Tibial nerve (tissue), 3 donors: ENCODE results near the gene RAB40C.

Experiments
- EP300 ChIP-seq, 2 donors: sonication (generic); formaldehyde crosslinking; IDR thresholded peaks; one replicate each; pipeline ENCODE4 v1.6.1; 2017; ENCODE audit warnings: antibody characterized with exemption in 2 of 2, mild to moderate bottlenecking in 1 of 2
- POLR2A ChIP-seq, 2 donors: fragments of 450-650 bp; IDR thresholded peaks; one replicate each; pipeline ENCODE4 v1.6.1; 2017; ENCODE audit warnings: antibody characterized with exemption in 2 of 2, mild to moderate bottlenecking in 2 of 2, moderate library complexity in 2 of 2

- TF ChIP-seq EP300 (IDR thresholded peaks at IDR 0.05): no peak
- no peak for TF ChIP-seq POLR2A (IDR thresholded peaks at IDR 0.05)
Measured at GRCh38 chr16:672851-673250, 83.0 kb downstream of the RAB40C start.
